Measurements from ENCODE around the gene GFPT1. TPM values are rescaled to one million over a fixed set of nuclear protein-coding genes. Genes with fewer than 3 reads are reported as not detected.

Gene GFPT1
- total and polyA plus RNA-seq, 9 of the 15 experiments (the other 6 are each of a cell fraction or from before 2014, with no cell fraction given) = 6.6 to 38.3 (median 15.9) TPM

- TF ChIP-seq ZNF318 (IDR thresholded peaks at IDR 0.05; ENCODE audit: borderline replicate concordance in 1 of 2, low read depth in 1 of 2) (no peak; a peak in 1 of 4 replicates), TAF15 (IDR thresholded peaks at IDR 0.05; ENCODE audit: low read depth, low read length) (no peak), UBTF (IDR thresholded peaks at IDR 0.05; ENCODE audit: borderline replicate concordance in 1 of 2, low read depth in 2 of 2, low read length in 2 of 2) (no peak), HSF4 (CRISPR knock-in tag; IDR thresholded peaks at IDR 0.05; ENCODE audit: borderline replicate concordance) (no peak), BACH1 (tag; IDR thresholded peaks at IDR 0.05) (peak; percentile 29; the same call in 1 of the 2 replicates), KLF6 (CRISPR knock-in tag; IDR thresholded peaks at IDR 0.05; ENCODE audit: borderline replicate concordance) (0 out of 2 replicates have a peak, but pooled peaks have one; percentile 87), TAF7 (tag; IDR thresholded peaks at IDR 0.05) (0 out of 2 replicates have a peak, but pooled peaks have one; percentile 51), CREB5 (CRISPR knock-in tag; IDR thresholded peaks at IDR 0.05) (no peak), CREB3L1 (IDR thresholded peaks at IDR 0.05; ENCODE audit: borderline replicate concordance, low read depth) (0 out of 2 replicates have a peak, but pooled peaks have one; percentile 14), PHF8 (IDR thresholded peaks at IDR 0.05; ENCODE audit: borderline replicate concordance, low read length) (no peak), BRF1 (IDR thresholded peaks at IDR 0.05; ENCODE audit: borderline replicate concordance, extremely low read depth, insufficient read length) (no peak), ZNF586 (CRISPR knock-in tag; conservative IDR thresholded peaks at IDR 0.05) (peak; percentile 89)
Measured at GRCh38 chr2:69385443-69386151, 1.4 kb downstream of the GFPT1 start (continued).
